ENCODE measurements around the gene RRBP1. TPM values are rescaled to one million over a fixed set of nuclear protein-coding genes. Genes with fewer than 3 reads are reported as not detected.

Gene RRBP1
- total and polyA plus RNA-seq, 2 donors (not counting 3 experiments of a cell fraction or from before 2014, with no cell fraction given): 50.3 to 236 TPM

- peaks cover 20 to 27% of the 10 kb centered on the region in 2 experiments for H3K36me3 ChIP-seq (ENCODE audit: control insufficient read depth in 2 of 2, extremely low read depth in 1 of 2, insufficient read depth in 2 of 2, low read length in 2 of 2)
- no peak overlapping the region for H3K27ac ChIP-seq (ENCODE audit: insufficient read depth, low read depth, low read length)
These were observed 26.1 kb downstream of the RRBP1 start for GRCh38 chr20:17655865-17656479.

More at GRCh38 chr20:17655865-17656479, 26.1 kb downstream of the RRBP1 start:
- ChIA-PET CTCF (interaction anchor here (1.1 to 3.8 kb wide), 7 partner anchors 9 to 308 kb away, joined by 3 to 51 read pairs (median 6); partner anchors contain the start of gene RRBP1), POLR2A (no interaction called here)
- no peaks in the 10 kb centered on the region for H3K9me1 ChIP-seq (replicated peaks; ENCODE audit: control insufficient read depth, extremely low read depth, insufficient read depth, low read length)
- intact Hi-C loops (cut with micrococcal nuclease) (loop anchor here (1.0 kb wide), 5 partner anchors 9 to 340 kb away; partner anchors contain the start of gene RRBP1), dilution Hi-C loops (cut with MboI; ENCODE audit: extremely low pct_ligation_motif_present, low sequenced_read_pairs) (no loop called here)
- no peak overlapping the region for H3K4me3 ChIP-seq (replicated peaks in 1 of 3; ENCODE audit: insufficient read depth in 1 of 3, low read depth in 1 of 3, low read length in 3 of 3)
- H3K79me2 ChIP-seq (ENCODE audit: control insufficient read depth, insufficient read depth, low read length): peaks cover 48% of the 10 kb centered on the region
- FAIRE-seq: peak; percentile 21
- no peak overlapping the region for H3K9ac ChIP-seq (replicated peaks; ENCODE audit: extremely low read depth, insufficient read depth, low read length)
- TF ChIP-seq JUN (IDR thresholded peaks at IDR 0.05; ENCODE audit: borderline replicate concordance, insufficient read depth, insufficient read length, low read depth) (no peak), FOS (IDR thresholded peaks at IDR 0.05; ENCODE audit: borderline replicate concordance, insufficient read depth, low read length) (no peak), EZH2 (IDR thresholded peaks at IDR 0.05; ENCODE audit: borderline replicate concordance, low read depth, low read length, severe bottlenecking) (no peak), GATA2 (IDR thresholded peaks at IDR 0.05; ENCODE audit: insufficient read depth, insufficient read length, low read depth, low read length) (no peak), MYC (IDR thresholded peaks at IDR 0.05; ENCODE audit: low read depth, low read length) (no peak), MAX (IDR thresholded peaks at IDR 0.05; ENCODE audit: insufficient read depth, insufficient read length) (no peak), POLR2A (IDR thresholded peaks at IDR 0.05; ENCODE audit: low read depth, low read length) (no peak), CTCF (IDR thresholded peaks at IDR 0.05; ENCODE audit: extremely low read depth in 1 of 2, insufficient read depth in 1 of 2, low read depth in 1 of 2, low read length in 2 of 2) (no peak), POLR2AphosphoS5 (IDR thresholded peaks at IDR 0.05; ENCODE audit: insufficient read depth, low read depth, low read length) (no peak)
- no peaks in the 10 kb centered on the region for H3K27me3 ChIP-seq (ENCODE audit: control insufficient read depth in 2 of 2, insufficient read depth in 2 of 2, low read length in 2 of 2)
- H3K4me1 ChIP-seq (ENCODE audit: control insufficient read depth, extremely low read depth, insufficient read depth, low read length): peaks cover 5% of the 10 kb centered on the region
- no TSS peak for BruUV-seq (replicated peaks)
- DNase-seq (ENCODE audit: low read depth, low spot score): no peak
- H2AFZ ChIP-seq (ENCODE audit: low read depth, low read length): no peak overlapping the region
- no peaks in the 10 kb centered on the region for H4K20me1 ChIP-seq (replicated peaks; ENCODE audit: control insufficient read depth, extremely low read depth, insufficient read depth, low read length)
- H3K9me3 ChIP-seq (replicated peaks; ENCODE audit: control insufficient read depth, insufficient read depth, low read length): no peaks in the 10 kb centered on the region
- H3K4me2 ChIP-seq (ENCODE audit: insufficient read depth, low read length): no peak overlapping the region
